ENCODE data around the gene MPRIP. TPM values are rescaled to one million over a fixed set of nuclear protein-coding genes. Genes with fewer than 3 reads are reported as not detected.

Gene MPRIP
- polyA plus RNA-seq, 1 donor from 2014 or later: 47.3 TPM

GRCh38 chr17:17105976-17106375 is 63.7 kb downstream of the MPRIP start:
- no peak overlapping the region for H3K27ac ChIP-seq (ENCODE audit: low read length)

GRCh38 chr17:17106756-17107155 is 64.5 kb downstream of the MPRIP start:
- no peaks in the 10 kb centered on the region for H3F3A ChIP-seq (ENCODE audit: insufficient read depth, low read length, poor library complexity, severe bottlenecking)
- H3K4me2 ChIP-seq (ENCODE audit: low read length): no peak overlapping the region
- no peaks in the 10 kb centered on the region for H4K20me1 ChIP-seq (ENCODE audit: insufficient read depth)
- no peak overlapping the region for H3K27ac ChIP-seq (ENCODE audit: low read length)
- no peaks in the 10 kb centered on the region for H3K9me3 ChIP-seq (ENCODE audit: low read length)
- H3K9ac ChIP-seq (ENCODE audit: low read length): no peak overlapping the region
- H2AFZ ChIP-seq (ENCODE audit: low read depth, low read length): no peak overlapping the region
- H3K9me2 ChIP-seq (ENCODE audit: insufficient read depth, low read length): no peaks in the 10 kb centered on the region
- no peak overlapping the region for H3K4me3 ChIP-seq (ENCODE audit: low read length)
- H3K27me3 ChIP-seq (ENCODE audit: insufficient read depth, low read depth, low read length): no peaks in the 10 kb centered on the region
- peaks cover 7% of the 10 kb centered on the region for H3K79me2 ChIP-seq (replicated peaks; ENCODE audit: insufficient read depth, low read length)
- TF ChIP-seq REST (IDR thresholded peaks at IDR 0.05; ENCODE audit: borderline replicate concordance) (no peak), TAF1 (IDR thresholded peaks at IDR 0.05; ENCODE audit: low read depth) (no peak), EP300 (conservative IDR thresholded peaks at IDR 0.05; ENCODE audit: poor library complexity, severe bottlenecking) (no peak), POLR2AphosphoS5 (IDR thresholded peaks at IDR 0.05) (no peak), MXI1 (conservative IDR thresholded peaks at IDR 0.05; ENCODE audit: poor library complexity, severe bottlenecking) (no peak), SMC3 (conservative IDR thresholded peaks at IDR 0.05; ENCODE audit: poor library complexity) (no peak), RAD21 (conservative IDR thresholded peaks at IDR 0.05) (no peak)
- TF ChIP-seq, protein P1, sequence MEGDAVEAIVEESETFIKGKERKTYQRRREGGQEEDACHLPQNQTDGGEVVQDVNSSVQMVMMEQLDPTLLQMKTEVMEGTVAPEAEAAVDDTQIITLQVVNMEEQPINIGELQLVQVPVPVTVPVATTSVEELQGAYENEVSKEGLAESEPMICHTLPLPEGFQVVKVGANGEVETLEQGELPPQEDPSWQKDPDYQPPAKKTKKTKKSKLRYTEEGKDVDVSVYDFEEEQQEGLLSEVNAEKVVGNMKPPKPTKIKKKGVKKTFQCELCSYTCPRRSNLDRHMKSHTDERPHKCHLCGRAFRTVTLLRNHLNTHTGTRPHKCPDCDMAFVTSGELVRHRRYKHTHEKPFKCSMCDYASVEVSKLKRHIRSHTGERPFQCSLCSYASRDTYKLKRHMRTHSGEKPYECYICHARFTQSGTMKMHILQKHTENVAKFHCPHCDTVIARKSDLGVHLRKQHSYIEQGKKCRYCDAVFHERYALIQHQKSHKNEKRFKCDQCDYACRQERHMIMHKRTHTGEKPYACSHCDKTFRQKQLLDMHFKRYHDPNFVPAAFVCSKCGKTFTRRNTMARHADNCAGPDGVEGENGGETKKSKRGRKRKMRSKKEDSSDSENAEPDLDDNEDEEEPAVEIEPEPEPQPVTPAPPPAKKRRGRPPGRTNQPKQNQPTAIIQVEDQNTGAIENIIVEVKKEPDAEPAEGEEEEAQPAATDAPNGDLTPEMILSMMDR (IDR thresholded peaks at IDR 0.05; ENCODE audit: poor library complexity, severe bottlenecking): no peak
- no peaks in the 10 kb centered on the region for H3K36me3 ChIP-seq (ENCODE audit: insufficient read depth, low read length)

More at GRCh38 chr17:17105976-17106375, 63.7 kb downstream of the MPRIP start:
- no peak overlapping the region for H3K4me2 ChIP-seq (ENCODE audit: low read length)
- H3K36me3 ChIP-seq (ENCODE audit: insufficient read depth, low read length): no peaks in the 10 kb centered on the region
- no peaks in the 10 kb centered on the region for H3K9me2 ChIP-seq (ENCODE audit: insufficient read depth, low read length)
- no peaks in the 10 kb centered on the region for H3K9me3 ChIP-seq (ENCODE audit: low read length)
- no peaks in the 10 kb centered on the region for H4K20me1 ChIP-seq (ENCODE audit: insufficient read depth)
- H3F3A ChIP-seq (ENCODE audit: insufficient read depth, low read length, poor library complexity, severe bottlenecking): no peaks in the 10 kb centered on the region
- no peak overlapping the region for H2AFZ ChIP-seq (ENCODE audit: low read depth, low read length)
- no peak overlapping the region for H3K4me3 ChIP-seq (ENCODE audit: low read length)
- no peak overlapping the region for H3K9ac ChIP-seq (ENCODE audit: low read length)
- TF ChIP-seq MXI1 (conservative IDR thresholded peaks at IDR 0.05; ENCODE audit: poor library complexity, severe bottlenecking) (no peak), SMC3 (conservative IDR thresholded peaks at IDR 0.05; ENCODE audit: poor library complexity) (no peak), EZH2 (IDR thresholded peaks at IDR 0.05; ENCODE audit: borderline replicate concordance, insufficient read depth, low read length, poor library complexity, severe bottlenecking) (no peak), POLR2AphosphoS5 (IDR thresholded peaks at IDR 0.05) (no peak), EP300 (conservative IDR thresholded peaks at IDR 0.05; ENCODE audit: poor library complexity, severe bottlenecking) (no peak), RAD21 (conservative IDR thresholded peaks at IDR 0.05) (no peak), REST (IDR thresholded peaks at IDR 0.05; ENCODE audit: borderline replicate concordance) (no peak), TAF1 (IDR thresholded peaks at IDR 0.05; ENCODE audit: low read depth) (no peak)
- TF ChIP-seq, protein P1 (IDR thresholded peaks at IDR 0.05; ENCODE audit: poor library complexity, severe bottlenecking): no peak
- H3K27me3 ChIP-seq (ENCODE audit: insufficient read depth, low read depth, low read length): no peaks in the 10 kb centered on the region
- H3K79me2 ChIP-seq (replicated peaks; ENCODE audit: insufficient read depth, low read length): peaks cover 7% of the 10 kb centered on the region
